RWPE2 (cell line): ENCODE data around the gene HRK.

Source experiments
- ATAC-seq: fragments of 200-7000 bp; cut with Tn5 transposase; 3 replicates; pipeline ENCODE4 v1.9.1; 2021; ENCODE audit warnings: low read depth
- DNase-seq: peaks from one replicate; pipeline ENCODE4 v3.0.0-alpha.2; 2020; ENCODE audit warnings: low spot score
- H3K27ac ChIP-seq: fragments of 450-650 bp; 2 replicates; pipeline ENCODE4 v1.5.1; 2017; ENCODE audit warnings: mild to moderate bottlenecking; ENCODE audit not compliant: poor library complexity, severe bottlenecking
- H3K27me3 ChIP-seq: fragments of 250-450 bp; sonication (Bioruptor Pico); 2 replicates; pipeline ENCODE4 v1.5.1; 2021; ENCODE audit warnings: mild to moderate bottlenecking, moderate library complexity; ENCODE audit not compliant: insufficient read depth, poor library complexity, severe bottlenecking
- H3K36me3 ChIP-seq: fragments of 250-450 bp; sonication (Bioruptor Pico); 2 replicates; pipeline ENCODE4 v1.5.1; 2020; ENCODE audit warnings: low read depth, mild to moderate bottlenecking, moderate library complexity
- H3K4me1 ChIP-seq: fragments of 250-450 bp; sonication (Bioruptor Pico); 2 replicates; pipeline ENCODE4 v1.5.1; 2021; ENCODE audit warnings: mild to moderate bottlenecking, moderate library complexity; ENCODE audit not compliant: insufficient read depth, poor library complexity, severe bottlenecking
- H3K4me3 ChIP-seq: fragments of 250-450 bp; sonication (Bioruptor Pico); 2 replicates; pipeline ENCODE4 v1.5.1; 2021; ENCODE audit warnings: mild to moderate bottlenecking, moderate library complexity; ENCODE audit not compliant: severe bottlenecking
- H3K9me3 ChIP-seq: fragments of 250-450 bp; sonication (Bioruptor Pico); 2 replicates; pipeline ENCODE4 v1.5.1; 2021; ENCODE audit warnings: mild to moderate bottlenecking, moderate library complexity; ENCODE audit not compliant: severe bottlenecking
- CTCF ChIP-seq: fragments of 450-650 bp; IDR thresholded peaks from one replicate; pipeline ENCODE4 v1.5.1; 2017; ENCODE audit warnings: mild to moderate bottlenecking, moderate library complexity; ENCODE audit not compliant: poor library complexity, severe bottlenecking

The HRK gene

GRCh38 chr12:116812238-116812637, 69.0 kb downstream of the HRK start:
- TF ChIP-seq CTCF: no peak
- Histone ChIP-seq H3K4me3 (no peak overlapping the region), H3K4me1 (peaks cover 10% of the 10 kb centered on the region), H3K36me3 (no peaks in the 10 kb centered on the region), H3K27ac (no peak overlapping the region), H3K27me3 (no peaks in the 10 kb centered on the region), H3K9me3 (no peaks in the 10 kb centered on the region)
- no peak for ATAC-seq
- no peak for DNase-seq

GRCh38 chr12:116808113-116809105, 72.8 kb downstream of the HRK start:
- H3K27me3 ChIP-seq: no peaks in the 10 kb centered on the region
- no peak for DNase-seq
- no peaks in the 10 kb centered on the region for H3K9me3 ChIP-seq
- no peak for ATAC-seq
- no peaks in the 10 kb centered on the region for H3K36me3 ChIP-seq
- no peak for TF ChIP-seq CTCF
- peaks cover 7% of the 10 kb centered on the region for H3K4me1 ChIP-seq
- no peak overlapping the region for H3K4me3 ChIP-seq
- H3K27ac ChIP-seq: no peak overlapping the region

- ATAC-seq (no peak), DNase-seq (no peak)
- no peaks in the 10 kb centered on the region for H3K36me3 ChIP-seq
- no peaks in the 10 kb centered on the region for H3K9me3 ChIP-seq
- no peak for TF ChIP-seq CTCF
- H3K4me1 ChIP-seq: peaks cover under 1% of the 10 kb centered on the region
- no peak overlapping the region for H3K4me3 ChIP-seq
- no peaks in the 10 kb centered on the region for H3K27me3 ChIP-seq
- no peak overlapping the region for H3K27ac ChIP-seq
These were observed 73.7 kb downstream of the HRK start for GRCh38 chr12:116807546-116807945.

GRCh38 chr12:116806845-116807440, 74.3 kb downstream of the HRK start:
- no peaks in the 10 kb centered on the region for H3K27me3 ChIP-seq
- DNase-seq (no peak), ATAC-seq (no peak)
- no peaks in the 10 kb centered on the region for H3K36me3 ChIP-seq
- no peaks in the 10 kb centered on the region for H3K9me3 ChIP-seq
- no peak overlapping the region for H3K27ac ChIP-seq
- no peak for TF ChIP-seq CTCF
- H3K4me3 ChIP-seq: no peak overlapping the region
- no peaks in the 10 kb centered on the region for H3K4me1 ChIP-seq
